Naive thymus-derived CD4-positive, alpha-beta T cell (primary cell): ENCODE results near the gene ROPN1. TPM values are rescaled to one million over a fixed set of nuclear protein-coding genes. Genes with fewer than 3 reads are reported as not detected.
"Not testable (repeated sequence)": the region's sequence is repeated elsewhere in the genome, so short reads cannot be mapped to it uniquely, and the experiment has no call there.

Source experiments
- ATAC-seq: fragments of 150-1000 bp; cut with Tn5 transposase; 2 replicates; pipeline ENCODE4 v1.10.0; 2021; ENCODE audit warnings: mild to moderate bottlenecking, moderate library complexity
- CTCF ChIA-PET: fragments of 350-600 bp; sonication (Branson Sonifier 250); formaldehyde crosslinking; loops from one replicate; lab custom pipeline; 2021; ENCODE audit warnings: antibody characterized with exemption; lab: Charles Lee
- POLR2A ChIA-PET: fragments of 350-600 bp; sonication (Branson Sonifier 250); formaldehyde crosslinking; loops from one replicate; lab custom pipeline; 2021; ENCODE audit warnings: antibody characterized with exemption, inconsistent platforms; lab: Charles Lee
- DNase-seq, 9 donors: peaks; one replicate each; pipeline versions ENCODE4 v3.0.0 to v3.0.0-alpha.2; 2020 to 2022; ENCODE audit warnings: mixed read lengths in 1 of 9
- H3K27ac ChIP-seq: one replicate; pipeline ENCODE4 v1.7.0; 2013; ENCODE audit warnings: mild to moderate bottlenecking, low read depth, low read length, moderate library complexity
- H3K27me3 ChIP-seq, 2 donors: one replicate each; pipeline ENCODE4 v1.7.0; 2013; ENCODE audit warnings: low read length in 2 of 2, mild to moderate bottlenecking in 2 of 2, moderate library complexity in 2 of 2; ENCODE audit not compliant: control insufficient read depth in 2 of 2, insufficient read depth in 2 of 2
- H3K36me3 ChIP-seq, 3 experiments: 1 replicate in 2 of 3; 2 replicates in 1 of 3; pipeline ENCODE4 v1.7.0; 2013; ENCODE audit warnings: low read length in 3 of 3, mild to moderate bottlenecking in 3 of 3, moderate library complexity in 1 of 3; ENCODE audit not compliant: insufficient read depth in 3 of 3, control insufficient read depth in 2 of 3
- H3K4me1 ChIP-seq, 2 donors: one replicate each; pipeline ENCODE4 v1.7.0; 2013; ENCODE audit warnings: low read length in 2 of 2, mild to moderate bottlenecking in 2 of 2, moderate library complexity in 1 of 2; ENCODE audit not compliant: control insufficient read depth in 2 of 2, insufficient read depth in 2 of 2
- H3K4me3 ChIP-seq: 2 replicates; pipeline ENCODE4 v1.7.0; 2013; ENCODE audit warnings: mild to moderate bottlenecking, low read length
- H3K9me3 ChIP-seq, 3 experiments: 1 replicate in 2 of 3; 2 replicates in 1 of 3; pipeline ENCODE4 v1.7.0; 2013; ENCODE audit warnings: low read length in 3 of 3; ENCODE audit not compliant: control insufficient read depth in 2 of 3
- H3K27ac Mint-ChIP-seq, 9 donors: one replicate each; pipeline ENCODE4 v1.8.0; 2020 to 2022; ENCODE audit warnings: mixed read lengths in 9 of 9, mild to moderate bottlenecking in 8 of 9, moderate library complexity in 5 of 9, inconsistent platforms in 2 of 9
- H3K27me3 Mint-ChIP-seq, 5 donors: one replicate each; pipeline ENCODE4 v1.8.0; 2021 to 2022; ENCODE audit warnings: mixed read lengths in 5 of 5, mild to moderate bottlenecking in 1 of 5
- H3K36me3 Mint-ChIP-seq, 5 donors: one replicate each; pipeline ENCODE4 v1.8.0; 2020 to 2022; ENCODE audit warnings: mixed read lengths in 5 of 5, mild to moderate bottlenecking in 3 of 5, inconsistent platforms in 1 of 5
- H3K4me1 Mint-ChIP-seq, 7 donors: one replicate each; pipeline ENCODE4 v1.8.0; 2020 to 2022; ENCODE audit warnings: mixed read lengths in 7 of 7, mild to moderate bottlenecking in 3 of 7, inconsistent platforms in 1 of 7
- H3K4me3 Mint-ChIP-seq, 10 donors: one replicate each; pipeline ENCODE4 v1.8.0; 2020 to 2022; ENCODE audit warnings: mild to moderate bottlenecking in 10 of 10, mixed read lengths in 10 of 10, moderate library complexity in 6 of 10, inconsistent platforms in 2 of 10
- H3K9me3 Mint-ChIP-seq, 11 donors: one replicate each; pipeline ENCODE4 v1.8.0; 2020 to 2022; ENCODE audit warnings: mixed read lengths in 11 of 11, mild to moderate bottlenecking in 4 of 11, inconsistent platforms in 1 of 11, moderate library complexity in 1 of 11
- intact Hi-C, 2 donors: fragments of 100-400 bp; cut with micrococcal nuclease; formaldehyde crosslinking; loops; one replicate each; pipeline ENCODE4 v1.15.1; 2023
- polyA plus RNA-seq, 2 donors: library from polyadenylated mRNA; unstranded; fragments of 300-500 nt; fragmentation: Illumina TruSeq; gene quantifications; one replicate each; pipeline ENCODE4 v1.2.3, GENCODE V29; 2021
- total RNA-seq, 6 experiments: library from RNA in 5 of 6; stranded (reverse) in 5 of 6; gene quantifications; 1 replicate in 5 of 6; 2 replicates in 1 of 6; pipeline ENCODE4 v1.2.3 and lab custom pipeline; 2021 to 2026

ROPN1 gene
- total and polyA plus RNA-seq, 7 experiments from 2014 or later = not detected

- H3K4me1 Mint-ChIP-seq, H3K4me3 Mint-ChIP-seq, H3K4me1 ChIP-seq, H3K27ac Mint-ChIP-seq, H3K36me3 Mint-ChIP-seq, H3K36me3 ChIP-seq, H3K27me3 ChIP-seq, POLR2A ChIA-PET, ATAC-seq, H3K4me3 ChIP-seq, DNase-seq, H3K27ac ChIP-seq, H3K9me3 ChIP-seq, H3K9me3 Mint-ChIP-seq, CTCF ChIA-PET: not testable (repeated sequence)
- intact Hi-C loops = loop anchor here in 1 of 2 donors (5.0 kb wide), 1 partner anchor 39 kb away; no protein-coding TSS in a partner anchor
- peaks cover 41 to 55% (median 44%) of the 10 kb centered on the region in 5 donors for H3K27me3 Mint-ChIP-seq
These were observed 10.6 kb downstream of the ROPN1 start for GRCh38 chr3:123981317-123981716.

DNA sequence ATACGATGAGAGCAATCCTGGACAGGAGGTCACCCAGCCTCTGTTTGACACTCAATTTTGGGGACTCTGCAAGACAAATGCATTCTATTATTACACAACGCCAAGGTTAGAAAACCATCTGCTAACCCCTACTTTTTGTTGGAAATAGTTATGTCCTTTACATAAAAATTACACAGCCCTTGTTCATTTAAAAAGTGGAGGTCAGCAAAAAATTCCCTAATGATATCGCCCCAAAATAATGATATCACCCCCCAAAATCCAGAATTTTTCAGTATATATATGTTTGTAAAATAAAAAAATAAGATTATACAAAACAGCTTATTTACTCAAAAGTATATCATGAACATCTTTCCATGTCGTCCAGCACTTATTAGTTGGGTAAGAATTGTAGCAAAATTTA, 11.4 kb downstream of the ROPN1 start:
- Histone ChIP-seq H3K27me3 (no peaks in the 10 kb centered on the region), H3K9me3 (no peaks in the 10 kb centered on the region), H3K27ac (no peak overlapping the region), H3K4me3 (no peak overlapping the region), H3K4me1 (no peaks in the 10 kb centered on the region), H3K36me3 (no peaks in the 10 kb centered on the region)
- ATAC-seq = no peak
- DNase-seq = no peak
- intact Hi-C loops = loop anchor here in 1 of 2 donors (5.0 kb wide), 1 partner anchor 38 kb away; no protein-coding TSS in a partner anchor
- Mint-ChIP-seq H3K9me3 (peaks cover 0 to 1% (median 0%) of the 10 kb centered on the region in 11 donors), H3K4me3 (peak overlapping the region in 2 of 10 donors; percentile 42 to 45), H3K27me3 (peaks cover 40 to 55% (median 44%) of the 10 kb centered on the region in 5 donors), H3K36me3 (no peaks in the 10 kb centered on the region), H3K27ac (no peak overlapping the region), H3K4me1 (peaks cover 0 to 5% (median 0%) of the 10 kb centered on the region in 7 donors)
- ChIA-PET POLR2A (no interaction called here), CTCF (interaction anchor here (1.4 kb wide), 1 partner anchor 52 kb away, joined by 3 read pairs; no protein-coding TSS in a partner anchor)

- H3K36me3 Mint-ChIP-seq, H3K27me3 ChIP-seq, H3K27ac ChIP-seq, H3K36me3 ChIP-seq, H3K4me1 ChIP-seq, H3K4me3 ChIP-seq, H3K4me1 Mint-ChIP-seq, POLR2A ChIA-PET, H3K9me3 Mint-ChIP-seq, H3K27ac Mint-ChIP-seq, H3K9me3 ChIP-seq: not testable (repeated sequence)
- DNase-seq (peak in 7 of 9 donors; percentile 1 to 41 (median 25)), ATAC-seq (peak; percentile 89)
- Mint-ChIP-seq H3K27me3 (peaks cover 34 to 55% (median 43%) of the 10 kb centered on the region in 5 donors), H3K4me3 (peak overlapping the region in 4 of 10 donors; percentile 16 to 45 (median 40))
- intact Hi-C loops = loop anchor here in 1 of 2 donors (5.0 kb wide), 1 partner anchor 38 kb away; no protein-coding TSS in a partner anchor
- CTCF ChIA-PET = interaction anchor here (1.4 kb wide), 1 partner anchor 53 kb away, joined by 3 read pairs; no protein-coding TSS in a partner anchor
These were observed 12.1 kb downstream of the ROPN1 start for GRCh38 chr3:123979525-123980501.

GRCh38 chr3:123976904-123977303, 15.0 kb downstream of the ROPN1 start:
- H3K36me3 Mint-ChIP-seq, H3K36me3 ChIP-seq, ATAC-seq, CTCF ChIA-PET, H3K27ac Mint-ChIP-seq, DNase-seq, H3K4me3 ChIP-seq, POLR2A ChIA-PET, H3K9me3 ChIP-seq, H3K4me3 Mint-ChIP-seq, H3K4me1 Mint-ChIP-seq, intact Hi-C loops, H3K27ac ChIP-seq, H3K4me1 ChIP-seq, H3K27me3 ChIP-seq, H3K9me3 Mint-ChIP-seq: not testable (repeated sequence)
- peaks cover 18 to 48% (median 29%) of the 10 kb centered on the region in 5 donors for H3K27me3 Mint-ChIP-seq

DNA sequence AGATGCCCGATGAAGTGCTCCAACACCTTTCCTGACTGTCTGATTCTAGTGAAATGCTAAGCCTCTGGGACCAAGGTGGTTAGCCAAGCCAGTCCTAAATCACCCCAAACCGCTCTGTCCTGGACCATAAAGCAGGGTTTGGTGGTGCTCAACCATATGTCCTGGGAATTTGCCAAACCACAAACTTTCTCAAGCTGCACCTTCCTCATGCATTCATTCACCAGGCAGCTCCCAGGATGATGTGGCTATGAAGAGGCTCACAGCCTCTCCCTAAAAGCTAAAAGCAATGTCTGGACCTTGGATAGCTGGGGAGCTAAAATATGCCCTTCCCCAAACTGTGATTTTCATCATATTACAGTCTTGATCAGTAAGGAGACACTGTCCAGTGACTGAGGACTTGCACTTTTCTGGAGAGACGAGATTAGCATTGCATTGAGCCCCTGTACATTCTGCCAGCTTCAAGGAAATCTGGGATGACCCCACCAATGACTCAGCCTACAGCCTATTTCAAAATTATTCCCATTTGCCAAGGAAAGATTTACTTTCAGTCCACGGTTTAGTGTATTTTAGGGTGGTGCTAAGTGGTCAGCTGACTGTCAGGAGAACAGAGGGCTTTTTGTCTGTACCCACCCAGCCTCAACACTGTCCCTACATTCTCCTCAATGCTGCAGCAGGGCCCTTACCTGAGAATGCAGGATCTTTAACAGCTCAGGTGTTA, 15.6 kb downstream of the ROPN1 start:
- H3K27ac ChIP-seq, H3K4me1 Mint-ChIP-seq, intact Hi-C loops, POLR2A ChIA-PET, H3K27ac Mint-ChIP-seq, H3K9me3 Mint-ChIP-seq, ATAC-seq, H3K9me3 ChIP-seq, H3K27me3 ChIP-seq, H3K4me1 ChIP-seq, H3K4me3 Mint-ChIP-seq, DNase-seq, H3K36me3 ChIP-seq, H3K36me3 Mint-ChIP-seq, CTCF ChIA-PET, H3K4me3 ChIP-seq: not testable (repeated sequence)
- peaks cover 23 to 47% (median 24%) of the 10 kb centered on the region in 5 donors for H3K27me3 Mint-ChIP-seq

GRCh38 chr3:123975030-123975429, 16.9 kb downstream of the ROPN1 start:
- H3K27me3 ChIP-seq, intact Hi-C loops, POLR2A ChIA-PET, H3K27ac ChIP-seq, H3K9me3 ChIP-seq, H3K9me3 Mint-ChIP-seq, ATAC-seq, H3K36me3 ChIP-seq, H3K36me3 Mint-ChIP-seq, H3K4me1 ChIP-seq, H3K4me1 Mint-ChIP-seq, H3K27ac Mint-ChIP-seq, H3K4me3 ChIP-seq, DNase-seq, H3K4me3 Mint-ChIP-seq, CTCF ChIA-PET: not testable (repeated sequence)
- H3K27me3 Mint-ChIP-seq = peaks cover 12 to 44% (median 18%) of the 10 kb centered on the region in 5 donors
